ENCODE results near the gene TSPAN16.

Gene TSPAN16

DNA sequence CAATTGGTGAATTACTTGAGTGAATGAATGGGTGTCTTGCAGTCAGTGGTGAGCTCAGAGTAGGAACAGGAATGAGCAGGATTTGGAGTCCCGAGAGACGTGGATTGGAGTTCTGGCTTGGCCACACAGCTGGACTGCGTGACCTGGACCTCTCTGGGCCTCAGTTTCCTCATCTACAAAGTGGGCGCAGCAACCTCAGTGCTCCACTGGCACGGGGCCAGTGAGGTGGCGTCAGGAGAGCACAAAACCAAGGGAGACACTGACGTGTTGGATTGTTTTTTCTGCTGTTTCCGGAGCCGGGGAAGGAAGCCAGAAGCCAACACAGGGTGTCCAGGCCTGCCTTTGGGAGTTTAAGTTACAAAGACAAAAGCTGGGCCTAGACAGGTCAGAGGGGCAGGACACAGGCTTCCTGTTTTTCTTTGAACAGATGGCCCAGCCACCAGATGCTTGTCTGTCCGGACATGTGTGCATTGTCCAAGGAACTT is 27.1 kb upstream of the TSPAN16 start:
- DNase-seq (ENCODE audit: low read depth) = no peak

DNA sequence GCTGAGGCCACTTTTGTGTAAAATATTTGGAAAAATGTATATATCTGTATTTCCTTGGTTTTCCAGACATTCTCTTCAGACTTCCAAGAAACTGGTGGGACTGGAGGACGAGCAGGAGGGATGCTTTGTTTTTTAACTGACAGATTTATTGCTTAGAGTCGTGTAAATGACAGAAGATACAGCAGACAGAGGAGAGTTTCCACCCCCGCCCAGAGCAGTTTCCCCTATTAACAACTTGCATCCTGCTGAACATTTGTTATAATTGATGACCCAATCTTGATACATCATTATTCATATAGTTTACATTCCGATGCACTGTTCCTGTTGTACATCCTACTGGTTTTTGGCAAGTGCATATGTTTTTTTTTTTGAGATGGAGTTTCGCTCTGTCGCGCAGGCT is 26.6 kb upstream of the TSPAN16 start:
- DNase-seq (ENCODE audit: low read depth) = no peak

DNA sequence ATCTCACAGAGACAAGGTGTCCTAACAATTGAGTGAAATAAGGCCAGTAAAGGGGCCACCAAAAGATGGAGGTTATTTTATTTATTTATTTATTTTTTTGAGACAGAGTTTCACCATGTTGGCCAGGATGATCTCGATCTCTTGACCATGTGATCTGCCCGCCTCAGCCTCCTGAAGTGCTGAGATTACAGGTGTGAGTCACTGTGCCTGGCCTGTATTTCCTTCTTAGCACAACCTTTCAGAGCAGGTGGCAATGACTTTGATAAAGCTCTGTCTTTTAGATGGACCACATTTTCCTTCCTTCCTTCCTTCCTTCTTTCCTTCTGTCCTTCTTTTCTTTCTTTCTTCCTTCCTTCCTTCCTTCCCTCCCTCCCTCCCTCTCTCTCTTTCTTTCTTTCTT is 22.7 kb upstream of the TSPAN16 start:
- no peak for DNase-seq (ENCODE audit: low read depth)

DNA sequence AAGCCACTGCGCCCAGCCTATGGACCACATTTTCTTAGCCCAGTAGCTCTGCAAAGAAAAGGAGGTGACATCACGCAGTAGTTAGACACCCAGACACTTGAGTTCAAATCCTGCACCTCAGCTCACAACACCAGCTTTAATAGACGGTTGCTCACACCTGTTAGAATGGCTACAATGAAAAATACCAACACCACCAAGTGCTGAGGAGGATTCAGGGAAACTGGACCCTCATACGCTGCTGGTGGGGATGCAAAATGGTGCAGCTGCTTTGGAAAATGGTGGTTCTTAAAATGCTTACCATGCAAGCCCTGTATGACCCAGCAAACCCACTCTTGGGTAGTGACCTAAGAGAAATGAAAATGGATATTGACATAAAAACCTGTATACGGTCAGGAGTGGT is 22.0 kb upstream of the TSPAN16 start:
- DNase-seq (ENCODE audit: low read depth) = no peak

DNA sequence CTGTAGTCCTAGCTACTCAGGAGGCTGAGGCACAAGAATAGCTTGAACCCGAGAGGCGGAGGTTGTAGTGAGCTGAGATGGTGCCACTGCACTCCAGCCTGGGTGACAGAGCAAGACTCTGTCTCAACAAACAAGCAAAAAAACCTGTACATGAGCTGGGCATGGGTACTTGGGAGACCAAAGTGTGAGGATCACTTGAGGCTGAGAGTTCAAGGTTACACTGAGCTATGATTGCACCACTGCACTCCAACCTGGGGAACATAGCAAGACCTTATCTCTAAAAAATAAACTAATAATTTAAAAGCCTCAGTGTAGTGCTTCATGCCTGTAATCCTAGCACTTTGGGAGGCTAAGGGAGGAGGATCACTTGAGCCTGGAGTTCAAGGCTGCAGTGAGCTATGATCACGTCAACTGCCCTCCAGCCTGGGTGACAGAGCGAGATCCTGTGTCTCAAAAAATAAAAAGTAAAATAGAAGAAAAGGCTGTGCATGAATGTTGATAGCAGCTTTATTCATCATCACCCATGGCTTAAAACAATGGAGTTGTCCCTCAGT is 21.4 kb upstream of the TSPAN16 start:
- no peak for DNase-seq (ENCODE audit: low read depth)

DNA sequence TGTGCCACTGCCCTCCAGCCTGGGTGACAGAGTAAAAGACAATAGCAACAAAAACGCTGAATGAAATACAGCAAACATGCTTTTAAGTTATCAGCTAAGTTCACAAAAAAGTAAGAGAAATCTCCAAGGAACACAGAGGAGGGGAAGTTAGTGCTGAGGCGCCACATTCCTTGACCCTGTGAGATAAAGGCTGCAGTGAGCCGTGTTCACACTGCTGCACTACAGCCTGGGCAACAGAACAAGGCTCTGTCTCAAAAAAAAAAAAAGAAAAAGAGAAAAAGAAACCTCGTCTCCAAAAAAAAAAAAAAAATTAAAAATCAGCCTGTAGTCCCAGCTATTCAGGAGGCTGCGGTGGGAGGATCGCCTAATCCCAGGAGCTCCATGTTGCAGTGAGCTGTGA is 17.3 kb upstream of the TSPAN16 start:
- DNase-seq (ENCODE audit: low read depth) = no peak

DNA sequence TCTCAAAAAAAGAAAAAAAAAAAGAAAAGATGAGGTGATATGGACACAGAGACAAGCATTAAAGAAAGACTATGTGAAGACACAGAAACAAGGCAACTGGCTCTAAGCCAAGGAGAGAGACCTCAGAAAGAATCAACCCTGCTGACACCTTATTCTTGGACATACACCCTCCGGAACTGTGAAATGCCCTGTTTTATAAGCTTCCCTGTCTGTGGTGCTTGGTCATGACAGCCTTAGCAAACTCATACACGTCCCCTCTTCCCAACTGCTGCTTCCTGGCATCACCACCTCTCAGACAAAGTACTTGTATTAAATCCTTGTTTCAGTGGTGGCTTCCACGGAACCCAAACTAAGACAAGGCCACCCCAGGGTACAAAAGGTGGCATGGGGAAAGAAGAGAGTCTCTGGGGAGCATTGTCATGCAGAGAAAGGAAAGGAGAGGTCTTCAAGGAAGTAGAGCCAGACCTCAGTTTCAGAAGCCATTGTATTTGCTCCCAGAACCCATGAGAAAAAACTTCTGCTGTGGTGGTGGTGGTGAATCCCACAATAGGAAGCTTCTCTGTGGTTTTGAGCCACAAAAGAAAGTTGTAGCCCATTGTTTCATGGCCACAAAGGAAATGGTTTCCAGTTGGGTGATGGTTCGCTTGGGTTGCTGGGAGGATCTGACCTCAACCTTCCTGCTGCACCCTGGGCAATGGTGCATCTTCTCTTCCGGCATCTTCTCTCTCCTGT is 16.3 kb upstream of the TSPAN16 start:
- DNase-seq (ENCODE audit: low read depth) = no peak

DNA sequence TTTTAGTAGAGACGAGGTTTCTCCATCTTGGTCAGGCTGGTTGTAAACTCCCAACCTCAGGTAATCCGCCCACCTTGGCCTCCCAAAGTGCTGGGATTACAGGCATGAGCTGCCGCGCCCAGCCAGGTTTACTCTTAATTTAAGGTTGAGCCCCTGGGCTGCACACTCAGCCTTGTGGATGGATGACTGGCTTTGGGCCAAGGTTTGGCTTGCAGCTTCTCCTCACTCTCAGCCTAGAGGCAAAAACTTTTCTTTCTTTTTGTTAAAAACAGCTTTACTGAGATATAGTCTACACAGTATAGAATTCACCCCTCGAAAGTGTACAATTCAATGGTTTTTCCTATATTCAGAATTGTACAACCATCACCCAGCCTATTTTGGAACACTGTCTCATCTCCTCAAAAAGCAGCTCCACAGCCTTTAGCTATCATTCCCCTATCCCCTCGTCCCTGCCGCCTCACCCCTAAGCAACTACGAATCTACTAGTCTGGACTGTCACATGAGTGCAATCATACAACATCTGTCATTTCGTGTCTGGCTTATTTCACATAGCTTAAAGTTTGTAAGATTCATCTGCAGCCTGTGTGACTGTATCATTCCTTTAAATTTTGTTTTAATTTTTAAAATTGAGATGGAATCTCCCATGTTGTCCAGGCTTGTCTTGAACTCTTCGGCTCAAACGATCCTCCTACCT is 14.5 kb upstream of the TSPAN16 start:
- DNase-seq (ENCODE audit: low read depth) = no peak

DNA sequence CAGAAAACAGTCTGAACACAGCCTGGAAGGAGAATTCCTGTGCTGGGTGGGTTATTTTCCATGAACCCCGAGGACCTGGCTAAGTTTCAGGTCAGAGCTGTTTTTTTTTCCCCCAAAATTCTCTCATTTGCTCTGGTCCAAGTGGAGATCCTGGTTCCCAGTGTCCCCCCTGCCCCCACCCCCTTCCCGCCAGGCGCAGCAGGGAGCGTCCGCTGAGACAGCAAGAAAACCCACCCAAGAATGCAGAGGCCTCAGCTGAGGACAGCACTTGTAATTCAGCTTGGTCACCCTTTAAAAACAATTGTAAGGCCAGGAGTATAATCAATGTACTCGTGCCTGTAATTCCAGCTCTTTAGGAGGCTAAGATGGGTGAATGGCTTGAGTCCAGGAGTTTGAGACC is 11.4 kb upstream of the TSPAN16 start:
- DNase-seq (ENCODE audit: low read depth) = no peak

DNA sequence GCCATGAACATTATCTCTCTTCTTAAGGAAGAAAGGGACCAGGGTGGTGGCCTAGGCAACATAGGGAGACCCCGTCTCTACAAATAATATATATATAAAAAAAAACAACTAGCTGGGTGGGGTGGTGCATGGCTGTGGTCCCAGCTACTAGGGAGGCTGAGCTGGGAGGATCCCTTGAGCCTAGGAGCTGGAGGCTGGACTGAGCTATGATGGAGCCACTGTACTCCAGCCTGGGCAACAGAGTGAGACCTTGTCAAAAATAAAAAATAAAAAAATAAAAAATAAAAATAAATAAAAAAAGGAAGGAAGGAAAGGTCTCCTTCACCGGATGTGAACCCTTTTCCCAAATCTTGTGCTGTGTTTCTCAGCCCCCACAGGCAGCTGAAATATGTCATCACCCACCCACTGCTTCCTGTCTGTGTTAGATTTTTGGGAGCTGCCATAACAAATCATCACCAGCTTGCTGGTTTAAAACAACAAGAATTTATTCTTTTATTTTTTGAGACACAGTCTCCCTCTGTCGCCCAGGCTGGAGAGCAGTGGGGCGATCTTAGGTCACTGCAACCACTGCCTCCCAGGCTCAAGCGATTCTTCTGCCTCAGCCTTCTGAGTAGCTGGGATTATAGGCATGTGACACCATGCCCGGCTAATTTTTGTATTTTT is 9.5 kb upstream of the TSPAN16 start:
- no peak for DNase-seq (ENCODE audit: low read depth)

DNA sequence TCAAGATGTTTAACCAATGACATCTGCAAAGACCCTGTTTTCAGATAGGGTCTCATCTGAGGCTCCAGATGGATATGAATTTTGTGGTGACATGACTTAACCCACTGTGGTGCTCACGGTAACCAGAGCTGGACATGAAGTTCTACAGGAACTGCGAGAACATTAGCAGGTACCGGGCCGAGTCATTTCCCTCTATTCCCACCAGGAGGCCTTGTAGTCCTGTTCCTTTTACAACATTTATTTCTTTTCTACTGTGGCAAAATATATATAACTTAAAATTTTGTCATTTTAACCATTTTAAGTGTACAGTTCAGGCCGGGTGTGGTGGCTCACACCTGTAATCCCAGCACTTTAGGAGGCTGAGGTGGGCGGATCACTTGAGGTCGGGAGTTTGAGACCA is 7.6 kb upstream of the TSPAN16 start:
- DNase-seq (ENCODE audit: low read depth) = no peak

DNA sequence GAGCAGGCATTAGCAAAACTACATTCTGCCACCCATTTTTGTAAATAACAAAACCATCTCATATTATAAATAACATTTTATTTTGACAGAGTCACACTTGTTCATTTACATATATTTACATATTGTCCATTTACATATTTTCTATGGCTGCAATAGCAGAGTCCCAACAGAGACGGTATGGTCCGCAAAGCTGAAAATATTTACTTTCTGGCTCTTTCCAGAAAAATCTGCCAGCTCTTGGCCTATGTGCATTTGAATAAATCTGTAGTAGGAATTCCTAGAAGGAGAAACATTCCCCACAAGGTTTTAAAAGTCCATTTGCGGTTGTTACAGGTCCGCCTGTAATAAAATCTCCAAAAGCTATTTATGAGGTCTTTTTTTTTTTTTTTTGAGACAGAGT is 5.7 kb upstream of the TSPAN16 start:
- DNase-seq (ENCODE audit: low read depth) = no peak

DNA sequence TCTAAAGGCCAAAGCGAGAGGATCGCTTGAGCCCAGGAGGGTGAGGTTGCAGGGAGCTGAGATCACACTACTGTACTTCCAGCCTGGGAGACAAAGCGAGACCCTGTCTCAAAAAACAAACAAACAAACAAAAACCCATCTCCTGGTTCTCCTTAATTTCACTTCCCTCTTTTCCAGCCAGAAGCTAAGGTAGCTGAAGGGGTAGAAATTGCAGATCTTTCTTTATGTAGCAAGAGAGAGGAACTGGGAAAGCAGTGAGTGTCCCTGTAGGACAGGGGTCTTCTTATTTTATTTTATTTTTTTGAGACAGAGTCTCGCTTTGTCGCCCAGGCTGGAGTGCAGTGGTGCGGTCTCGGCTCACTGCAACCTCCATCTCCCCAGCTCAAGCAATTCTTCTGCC is 4.5 kb upstream of the TSPAN16 start:
- no peak for DNase-seq (ENCODE audit: low read depth)

DNA sequence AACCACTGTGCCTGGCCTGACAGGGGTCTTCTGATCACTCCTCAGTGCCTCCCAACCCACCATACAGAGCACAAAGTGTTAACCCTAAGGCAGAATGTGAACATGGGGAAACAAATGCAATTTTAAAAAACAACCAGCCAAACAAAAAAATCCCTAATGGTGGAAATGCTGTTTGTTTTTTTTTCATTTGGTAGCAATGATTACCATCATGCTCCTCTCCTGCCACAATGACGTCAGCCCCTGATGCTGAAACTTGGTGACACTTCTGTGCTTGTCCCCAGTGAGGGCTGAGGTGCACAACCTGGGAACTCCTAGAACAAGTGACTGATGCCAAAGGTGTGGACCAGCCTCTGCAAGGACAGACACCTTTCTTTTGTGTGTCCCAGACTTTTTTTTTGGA is 4.0 kb upstream of the TSPAN16 start:
- DNase-seq (ENCODE audit: low read depth) = no peak

DNA sequence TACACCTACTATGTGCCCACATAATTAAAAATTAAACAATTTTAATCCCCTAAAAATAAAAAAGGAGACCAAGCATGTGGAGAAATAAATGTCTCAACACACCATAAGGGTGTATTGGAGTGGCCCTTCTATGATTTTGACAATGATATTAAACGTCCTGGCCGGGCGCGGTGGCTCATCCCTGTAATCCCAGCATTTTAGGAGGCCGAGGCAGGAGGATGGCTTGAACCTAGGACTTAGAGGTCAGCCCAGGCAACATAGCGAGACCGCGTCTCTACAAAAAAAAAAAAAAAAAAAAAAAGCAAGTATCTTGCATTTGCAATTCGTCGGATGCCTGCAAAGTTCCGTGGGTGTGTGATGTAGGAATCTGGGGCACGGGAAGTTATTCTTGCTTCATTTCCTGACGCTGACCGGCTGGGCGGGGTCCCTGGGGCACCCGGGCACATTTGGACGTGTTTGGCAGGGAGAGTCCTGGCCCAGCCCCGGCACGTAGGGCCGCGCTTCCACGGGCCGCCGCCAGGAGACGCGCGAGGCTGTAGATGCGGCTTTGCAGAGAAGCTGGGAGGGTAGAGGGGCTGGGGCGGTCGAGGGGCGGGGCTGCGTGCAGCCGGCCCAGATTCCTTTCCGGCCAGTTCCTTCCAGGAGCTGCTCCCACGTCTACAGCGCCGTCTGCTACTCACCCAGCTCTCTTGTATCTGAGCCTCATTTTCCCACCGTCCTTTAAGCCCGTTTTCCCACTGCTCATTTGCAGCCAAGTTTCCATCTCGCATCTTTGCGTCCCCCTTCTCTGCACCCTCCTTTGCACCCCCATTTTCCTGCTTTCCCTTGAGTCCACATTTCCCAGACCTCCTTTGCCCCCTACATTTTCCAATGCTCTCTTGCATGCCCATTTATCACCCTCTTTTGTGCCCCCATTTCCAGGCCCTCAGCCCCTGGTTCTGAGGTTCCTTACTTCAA is 2.2 kb upstream of the TSPAN16 start:
- DNase-seq (ENCODE audit: low read depth) = peak; percentile 80

DNA sequence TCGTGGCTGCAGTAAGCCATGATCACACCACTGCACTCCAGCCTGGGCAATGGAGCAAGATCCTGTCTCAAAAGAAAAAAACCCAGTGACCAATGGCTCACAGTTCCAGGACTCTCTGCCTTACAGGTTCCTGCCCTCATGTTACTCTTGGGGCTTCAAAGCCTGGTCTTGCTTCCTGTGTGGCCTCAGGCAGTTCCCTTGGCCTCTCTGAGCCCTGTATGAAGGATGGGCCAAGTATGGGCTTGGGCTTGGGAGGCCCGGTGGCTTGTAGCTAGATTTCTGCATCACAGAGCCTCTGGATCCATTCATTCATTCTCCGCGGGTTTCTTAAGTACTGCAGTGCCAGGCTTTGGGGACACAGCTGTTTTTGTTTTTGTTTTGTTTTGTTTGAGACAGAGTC is 780 bp upstream of the TSPAN16 start:
- DNase-seq (ENCODE audit: low read depth) = no peak

DNA sequence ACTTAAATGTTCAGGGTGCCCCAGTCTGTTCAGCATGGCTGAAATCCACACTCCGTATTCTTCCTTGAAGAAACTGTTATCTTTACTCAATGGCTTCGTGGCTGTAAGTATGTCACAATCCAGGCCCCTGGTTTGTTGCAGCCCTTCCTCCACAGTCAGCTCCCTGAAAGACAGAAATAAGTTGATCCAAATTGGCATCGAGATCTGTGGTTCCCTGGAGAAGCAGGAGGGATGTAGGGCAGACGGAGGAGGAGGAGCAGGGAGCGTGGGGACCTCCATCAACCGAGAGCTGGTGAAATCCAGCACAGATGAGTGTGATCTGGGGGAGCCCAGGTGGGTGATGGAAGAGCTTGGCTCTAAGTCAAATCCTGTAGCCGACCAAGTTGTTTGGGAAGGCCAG is 304 bp downstream of the TSPAN16 start:
- no peak for DNase-seq (ENCODE audit: low read depth)

DNA sequence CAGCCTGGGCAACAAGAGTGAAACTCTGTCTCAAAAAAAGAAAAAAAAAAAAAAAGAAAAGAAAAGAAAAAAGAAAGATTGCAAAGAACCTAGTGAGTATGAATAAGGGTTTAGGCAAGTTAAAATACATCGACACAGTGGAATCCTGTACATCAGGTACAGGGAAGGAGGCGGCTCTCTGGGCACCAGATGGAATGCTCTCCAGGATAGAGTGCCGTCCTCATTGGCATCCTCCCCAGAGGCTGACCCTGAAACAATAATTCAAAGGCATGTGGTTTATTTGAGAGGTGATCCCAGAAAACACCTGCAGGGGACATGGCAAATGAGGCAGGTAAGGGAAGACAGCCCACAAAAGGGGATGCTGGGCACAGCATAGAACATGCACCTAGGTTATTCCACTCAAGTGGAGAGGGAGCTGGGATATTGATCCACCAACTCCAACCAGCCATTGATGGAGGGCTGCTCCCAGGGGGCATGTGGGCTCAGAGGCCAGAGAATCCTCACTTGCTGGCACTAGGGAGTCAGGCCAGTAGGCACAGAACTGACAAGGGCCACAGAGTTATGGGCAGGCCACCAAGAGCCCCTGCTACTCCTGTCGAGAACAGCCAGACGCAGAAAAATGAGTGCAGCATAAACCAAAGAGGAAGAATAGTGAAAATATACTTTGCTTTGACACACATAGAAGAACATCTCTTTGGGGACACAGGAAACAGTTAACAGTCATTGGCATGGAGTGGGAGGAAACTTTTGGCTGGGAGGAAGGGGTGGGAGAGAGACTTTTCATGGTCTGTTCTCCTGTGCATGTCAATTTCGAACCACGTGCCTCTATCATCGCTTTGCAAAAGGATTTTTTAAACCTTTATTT is 4.2 kb downstream of the TSPAN16 start:
- no peak for DNase-seq (ENCODE audit: low read depth)

DNA sequence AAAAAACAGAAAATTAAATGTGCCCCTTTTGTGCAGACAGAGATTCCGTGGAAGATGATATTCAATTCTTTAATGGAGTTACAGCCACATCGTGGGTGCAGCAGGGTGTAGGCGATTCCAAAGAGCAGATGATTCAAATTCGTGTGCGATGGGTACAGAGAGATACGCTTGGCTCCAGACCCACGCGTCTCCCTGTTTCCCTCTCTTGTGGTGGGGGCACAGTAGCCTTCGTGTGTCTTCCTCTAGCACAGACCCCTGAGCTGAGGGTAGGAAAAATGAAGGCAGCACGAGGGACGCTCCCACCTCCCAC is 4.8 kb downstream of the TSPAN16 start:
- no peak for DNase-seq (ENCODE audit: low read depth)

DNA sequence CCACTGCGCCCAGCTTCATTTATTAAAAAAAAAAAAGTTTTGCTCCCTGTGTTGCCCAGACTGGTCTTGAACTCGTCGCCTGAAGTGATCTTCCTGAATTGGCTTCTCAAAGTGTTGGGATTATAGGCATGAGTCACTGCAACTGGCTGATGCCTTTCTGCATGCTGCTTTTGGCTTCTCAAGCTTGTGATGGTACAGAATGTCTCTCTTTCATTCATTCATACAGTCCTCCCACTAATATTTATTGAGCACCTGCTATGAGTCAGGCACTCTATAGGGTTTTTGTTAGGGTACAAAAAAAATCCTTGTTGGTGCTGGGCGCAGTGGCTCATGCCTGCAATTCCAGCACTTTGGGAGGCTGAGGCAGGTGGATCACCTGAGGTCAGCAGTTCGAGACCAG is 9.0 kb downstream of the TSPAN16 start:
- no peak for DNase-seq (ENCODE audit: low read depth)

DNA sequence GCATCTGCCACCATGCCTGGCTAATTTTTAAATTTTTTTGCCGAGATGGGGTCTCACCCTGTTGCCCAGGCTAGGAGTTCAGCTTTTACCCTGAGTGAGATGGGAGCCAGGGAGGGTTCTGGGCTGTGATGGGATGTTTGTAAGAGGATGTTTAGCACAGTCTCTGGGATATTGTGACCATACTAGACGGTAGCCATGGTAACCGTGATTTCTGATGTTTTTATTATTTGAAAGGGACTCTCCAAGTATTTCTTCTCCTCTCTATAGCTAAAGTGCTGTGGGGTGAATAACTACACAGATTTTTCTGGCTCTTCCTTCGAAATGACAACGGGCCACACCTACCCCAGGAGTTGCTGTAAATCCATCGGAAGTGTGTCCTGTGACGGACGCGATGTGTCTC is 10.4 kb downstream of the TSPAN16 start:
- no peak for DNase-seq (ENCODE audit: low read depth)

All from HS-27A (cell line).